Amniotic stem cell (primary cell): ENCODE measurements around the gene MAP4K2.

ENCODE experiments used
- DNase-seq: peaks from one replicate; lab custom pipeline; 2025; lab: John Stamatoyannopoulos, UW

Gene MAP4K2

DNA sequence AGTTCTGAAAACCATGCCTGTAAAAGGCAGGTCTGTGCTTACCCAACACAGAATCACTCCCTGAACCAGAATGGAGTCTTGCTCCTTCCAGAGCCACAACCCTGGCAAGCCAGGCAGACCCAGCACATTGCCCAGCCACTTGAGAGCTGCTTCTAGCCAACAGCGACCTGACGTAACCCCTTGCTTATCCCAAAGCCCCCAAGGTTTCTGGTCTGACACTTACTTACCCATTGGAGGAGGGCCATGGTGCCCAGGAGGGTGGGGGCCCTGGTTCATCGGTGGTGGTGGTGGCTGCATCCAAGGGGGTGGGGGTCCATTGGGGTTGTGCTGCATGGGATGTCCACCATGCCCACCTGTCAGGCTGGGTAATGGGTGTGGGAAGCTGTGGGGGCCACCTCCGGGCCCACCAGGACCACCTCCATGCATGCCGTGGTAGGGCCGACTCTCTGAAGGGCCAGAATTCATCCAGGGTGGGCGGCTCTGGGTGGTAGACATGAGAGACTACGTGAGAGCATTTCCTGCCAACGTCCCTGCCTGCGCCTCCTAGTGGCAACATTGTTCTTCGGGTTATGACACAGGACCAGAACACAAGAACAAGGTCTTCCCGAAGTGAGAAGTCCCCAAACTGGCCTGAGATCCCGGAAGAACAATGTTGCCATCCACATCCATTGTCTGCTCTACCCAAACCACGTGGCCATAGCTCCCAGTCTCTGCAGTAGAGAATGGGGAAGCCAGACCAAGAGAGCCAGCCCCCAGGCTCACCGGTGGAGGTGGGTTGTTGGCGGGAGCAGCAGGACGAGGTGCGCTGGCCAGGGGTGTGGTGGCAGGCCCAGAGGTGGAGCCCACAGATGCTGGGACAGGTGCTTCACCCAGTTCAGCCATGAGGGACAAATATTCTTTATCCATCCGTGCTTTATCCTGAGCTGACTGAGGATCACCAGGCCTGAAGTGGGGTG, 35.4 kb downstream of the MAP4K2 start:
- DNase-seq = no peak

DNA sequence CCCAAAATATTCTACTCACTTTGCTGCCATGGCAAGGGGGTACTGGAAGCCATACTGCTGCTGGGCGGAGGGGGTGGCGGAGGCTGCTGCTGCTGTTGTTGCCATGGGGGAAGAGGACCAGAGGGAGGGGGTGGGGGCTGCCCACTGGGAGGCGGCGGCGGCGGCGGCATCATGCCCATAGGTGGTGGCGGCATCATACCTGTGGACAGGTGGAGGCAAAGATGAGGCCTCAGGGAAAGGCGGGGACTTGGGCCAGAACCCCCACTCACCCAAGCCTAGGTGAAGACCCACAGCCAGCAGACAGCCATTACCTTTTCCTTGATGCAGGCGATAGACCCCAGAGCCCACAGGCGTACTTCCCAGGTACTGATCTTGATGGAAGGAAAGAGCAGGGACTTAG, 36.1 kb downstream of the MAP4K2 start:
- DNase-seq = no peak

DNA sequence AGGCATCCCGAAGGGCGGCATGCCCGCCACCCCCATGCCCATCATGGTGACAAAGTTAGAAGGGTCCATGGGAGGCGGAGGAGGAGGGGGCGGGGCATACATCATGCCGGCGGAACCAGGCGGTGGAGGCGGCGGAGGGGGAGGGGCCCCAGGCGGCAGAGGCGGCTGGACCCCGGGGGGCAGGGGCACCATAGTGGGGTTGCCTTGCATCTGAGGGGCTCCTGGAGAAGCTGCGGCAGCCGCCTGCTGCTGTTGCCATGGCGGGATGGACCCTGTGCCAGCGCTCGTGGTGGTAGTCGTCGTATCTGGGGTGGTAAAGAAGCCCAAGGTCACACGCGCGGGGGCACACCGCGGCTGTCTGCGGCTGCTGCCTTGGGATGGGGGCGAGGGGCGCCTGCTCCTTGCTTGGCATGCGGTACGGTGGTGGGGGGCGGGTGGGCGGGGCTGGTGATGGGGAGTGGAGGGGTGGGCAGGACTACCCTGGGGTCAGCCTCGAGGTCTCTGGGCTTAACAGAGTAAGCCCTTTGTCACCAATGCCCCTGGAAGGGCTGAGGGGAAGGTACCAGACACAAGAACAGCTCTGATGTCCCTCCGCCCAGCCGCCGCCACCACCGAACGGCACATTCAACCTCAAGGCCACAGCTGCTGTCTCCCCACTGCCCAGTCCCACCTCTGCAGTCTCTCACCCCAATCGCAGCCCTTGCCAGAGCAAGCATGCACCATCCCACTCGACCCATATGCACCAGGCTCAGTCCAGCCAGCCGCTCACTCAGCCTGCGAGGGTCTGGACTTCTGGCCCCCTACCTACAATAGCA, 37.0 kb downstream of the MAP4K2 start:
- no peak for DNase-seq

DNA sequence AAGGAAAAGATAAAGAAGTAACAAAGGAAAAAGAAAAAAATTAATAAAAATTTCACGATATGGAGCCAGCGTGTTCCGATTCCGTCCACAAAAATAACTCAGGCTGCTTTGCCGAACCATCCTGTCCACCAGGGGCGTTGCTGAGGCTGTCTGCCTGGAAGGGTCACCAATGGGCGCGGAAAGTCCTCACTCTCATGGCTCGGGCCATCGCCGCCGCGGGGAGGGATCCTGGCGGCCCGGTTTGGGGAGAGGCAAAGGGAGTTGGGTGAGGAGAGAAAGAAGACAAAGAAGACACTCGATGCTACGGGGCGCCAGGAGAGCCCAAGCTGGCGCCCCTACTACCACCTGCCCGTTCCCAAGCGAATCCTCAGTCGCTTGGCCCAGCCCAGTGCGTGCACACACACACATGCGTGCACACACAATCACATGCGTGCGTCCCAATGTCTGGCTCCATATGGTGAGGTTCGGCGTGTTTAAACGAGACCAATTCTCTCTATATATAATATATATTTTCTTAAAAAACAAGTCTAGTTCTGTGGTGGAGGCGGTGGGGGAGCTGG, 37.6 kb downstream of the MAP4K2 start:
- DNase-seq = no peak

DNA sequence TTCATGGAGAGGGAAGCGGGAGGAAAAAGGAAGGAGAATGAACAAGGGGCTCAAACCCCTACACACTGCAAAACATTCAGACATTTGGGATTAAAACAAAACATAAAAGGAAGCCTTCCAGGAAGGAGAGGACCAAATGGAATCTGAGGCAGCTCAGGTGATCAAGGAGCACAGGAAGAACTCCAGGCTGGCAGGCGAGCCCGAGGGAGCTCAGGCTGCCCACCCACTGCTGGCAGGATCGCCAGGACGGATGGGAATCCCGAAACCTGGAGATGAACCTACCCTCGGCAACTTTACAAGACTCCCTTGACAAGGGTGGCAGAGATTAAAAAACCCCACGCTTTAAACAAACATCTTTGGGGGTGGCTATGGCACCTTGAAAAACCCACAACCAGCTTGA, 38.3 kb downstream of the MAP4K2 start:
- DNase-seq = no peak

DNA sequence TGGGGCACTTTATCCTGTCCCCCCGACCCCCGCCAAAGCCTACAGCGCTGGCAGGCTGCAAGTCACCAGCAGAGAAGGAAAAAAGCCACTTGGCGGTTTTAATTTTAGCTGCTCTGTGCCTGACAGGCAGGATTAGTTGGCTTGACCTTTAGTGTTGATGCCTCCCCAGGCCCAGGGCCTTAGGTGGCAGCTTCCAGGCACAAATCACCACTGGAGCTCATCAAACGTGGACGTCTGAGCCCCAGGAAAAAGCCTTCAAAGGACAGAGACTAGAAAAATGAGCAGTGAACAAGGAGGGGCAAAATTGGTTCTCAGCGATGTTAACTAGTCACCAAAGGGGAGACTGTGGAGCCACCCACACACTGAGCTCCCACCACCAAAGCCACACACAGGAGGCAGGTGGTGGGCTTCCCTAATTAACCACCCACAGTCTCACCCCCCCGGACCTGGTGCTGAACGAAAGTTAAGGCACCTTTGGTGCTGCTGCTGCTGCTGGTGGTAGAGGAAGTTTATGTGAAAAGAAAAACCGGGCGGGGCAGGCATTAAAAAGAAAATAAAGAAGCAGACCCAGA, 38.9 kb downstream of the MAP4K2 start:
- no peak for DNase-seq

DNA sequence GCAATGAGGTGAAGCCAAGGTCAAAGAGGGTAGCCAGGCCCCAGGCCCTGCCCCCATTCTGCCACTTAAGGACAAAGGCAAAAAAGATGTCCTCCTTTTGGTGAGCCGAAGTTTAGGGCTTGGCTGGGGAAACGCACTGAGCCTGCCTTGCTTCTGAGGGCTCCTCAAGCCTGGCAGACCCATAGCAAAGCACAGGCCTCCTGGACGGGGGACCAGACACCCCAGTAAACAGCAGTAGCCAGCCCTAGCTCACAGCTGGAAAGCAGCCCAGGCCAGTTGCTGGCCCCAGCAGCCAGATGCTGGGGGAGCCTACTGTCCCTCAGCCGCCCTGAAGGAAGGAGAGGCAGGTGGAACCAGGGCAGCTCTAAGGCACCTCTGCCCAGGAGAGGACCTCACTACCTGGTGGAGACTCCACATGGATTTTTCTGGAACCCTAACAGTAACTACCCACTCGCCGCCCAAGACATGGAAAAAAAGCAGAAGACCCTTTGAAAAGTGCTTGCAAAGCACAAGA, 39.4 kb downstream of the MAP4K2 start:
- no peak for DNase-seq

DNA sequence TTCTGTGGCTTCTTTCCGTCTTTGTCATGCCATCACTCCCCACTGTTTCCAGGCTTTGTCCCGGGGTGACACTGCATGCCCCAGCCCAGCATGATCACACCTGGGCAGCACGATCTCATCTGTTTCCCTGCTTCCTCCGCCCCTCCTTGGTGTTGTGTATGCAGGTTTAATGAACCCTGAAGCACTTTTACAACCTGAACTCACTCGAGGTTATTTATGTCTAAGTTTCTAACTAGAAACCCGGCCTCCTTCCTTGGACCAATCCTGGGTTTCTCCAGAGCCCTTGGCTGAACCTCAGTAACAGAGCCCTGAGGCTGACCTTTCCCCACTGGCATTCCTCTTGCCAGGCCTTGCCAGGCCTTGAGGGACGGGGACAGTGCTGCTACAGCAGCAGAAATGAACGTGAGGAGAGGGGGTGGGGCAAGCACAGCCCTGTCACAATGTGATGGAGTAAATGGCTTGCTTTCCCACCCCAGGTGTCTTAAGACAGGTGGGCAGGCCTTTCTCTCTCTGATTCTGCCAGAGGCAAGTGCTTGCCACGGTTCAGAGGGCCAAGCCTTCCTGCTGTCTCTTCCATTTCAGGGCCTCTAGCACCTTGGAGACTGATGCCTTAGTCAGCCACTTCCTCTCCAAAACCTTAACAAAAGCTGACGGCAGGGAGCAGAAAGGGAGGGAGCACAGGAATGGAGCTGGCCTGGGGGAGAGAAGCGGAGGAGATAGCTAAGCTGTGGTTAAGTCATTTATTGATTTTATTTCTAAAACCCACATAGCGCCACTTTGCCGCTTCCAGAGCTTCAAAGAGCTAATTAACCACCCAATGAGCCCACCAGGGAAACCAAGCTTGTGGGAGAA, 40.1 kb downstream of the MAP4K2 start:
- DNase-seq = no peak

DNA sequence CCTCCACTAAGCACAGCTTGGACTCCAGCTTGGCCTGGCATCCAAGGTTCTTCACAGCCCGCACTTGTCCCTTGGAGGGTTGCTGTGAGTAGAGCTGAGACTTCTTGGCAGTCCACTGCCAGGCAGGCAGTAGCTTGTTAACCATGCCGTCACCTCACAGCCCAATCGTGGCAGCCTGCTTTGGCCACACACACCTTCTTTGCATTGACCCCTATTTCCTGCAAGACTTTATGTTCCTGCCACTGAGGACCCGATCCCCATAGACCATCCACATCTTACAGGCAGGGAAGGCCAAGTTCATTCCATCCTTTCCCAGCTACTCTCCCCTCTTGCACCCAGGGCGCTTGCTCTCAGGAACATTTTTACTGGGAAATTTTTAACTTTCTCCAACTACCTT, 40.7 kb downstream of the MAP4K2 start:
- DNase-seq = no peak

DNA sequence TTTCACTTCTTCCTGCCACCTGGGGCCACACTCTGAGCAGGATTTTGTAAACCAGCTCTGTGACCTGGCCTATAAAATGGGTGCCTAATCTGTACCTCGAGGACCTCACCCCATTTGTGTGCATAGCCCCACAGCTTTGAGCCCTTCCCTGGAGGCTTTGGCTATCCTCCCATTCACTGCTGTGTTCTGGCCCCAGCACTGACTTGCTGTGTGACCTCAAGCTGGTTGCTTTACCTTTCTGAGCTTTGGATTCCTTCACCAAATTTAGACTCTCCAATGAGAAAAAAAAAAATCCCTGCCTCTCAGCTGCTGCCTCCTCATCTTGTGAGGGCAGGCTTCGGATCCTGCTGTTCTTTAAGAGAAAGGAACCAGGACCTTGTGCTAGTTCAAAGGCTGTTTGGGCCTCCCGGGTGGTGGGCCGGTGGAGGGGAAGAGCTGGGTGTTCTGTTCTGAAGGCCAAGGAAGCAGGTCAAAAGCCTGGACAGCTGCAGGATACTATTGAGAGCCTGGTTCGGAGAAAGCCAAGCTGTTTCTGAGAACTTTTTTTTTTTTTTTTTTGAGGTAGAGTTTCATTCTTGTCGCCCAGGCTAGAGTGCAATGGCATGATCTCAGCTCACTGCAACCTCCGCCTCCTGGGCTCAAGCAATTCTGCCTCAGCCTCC, 42.1 kb downstream of the MAP4K2 start:
- no peak for DNase-seq

DNA sequence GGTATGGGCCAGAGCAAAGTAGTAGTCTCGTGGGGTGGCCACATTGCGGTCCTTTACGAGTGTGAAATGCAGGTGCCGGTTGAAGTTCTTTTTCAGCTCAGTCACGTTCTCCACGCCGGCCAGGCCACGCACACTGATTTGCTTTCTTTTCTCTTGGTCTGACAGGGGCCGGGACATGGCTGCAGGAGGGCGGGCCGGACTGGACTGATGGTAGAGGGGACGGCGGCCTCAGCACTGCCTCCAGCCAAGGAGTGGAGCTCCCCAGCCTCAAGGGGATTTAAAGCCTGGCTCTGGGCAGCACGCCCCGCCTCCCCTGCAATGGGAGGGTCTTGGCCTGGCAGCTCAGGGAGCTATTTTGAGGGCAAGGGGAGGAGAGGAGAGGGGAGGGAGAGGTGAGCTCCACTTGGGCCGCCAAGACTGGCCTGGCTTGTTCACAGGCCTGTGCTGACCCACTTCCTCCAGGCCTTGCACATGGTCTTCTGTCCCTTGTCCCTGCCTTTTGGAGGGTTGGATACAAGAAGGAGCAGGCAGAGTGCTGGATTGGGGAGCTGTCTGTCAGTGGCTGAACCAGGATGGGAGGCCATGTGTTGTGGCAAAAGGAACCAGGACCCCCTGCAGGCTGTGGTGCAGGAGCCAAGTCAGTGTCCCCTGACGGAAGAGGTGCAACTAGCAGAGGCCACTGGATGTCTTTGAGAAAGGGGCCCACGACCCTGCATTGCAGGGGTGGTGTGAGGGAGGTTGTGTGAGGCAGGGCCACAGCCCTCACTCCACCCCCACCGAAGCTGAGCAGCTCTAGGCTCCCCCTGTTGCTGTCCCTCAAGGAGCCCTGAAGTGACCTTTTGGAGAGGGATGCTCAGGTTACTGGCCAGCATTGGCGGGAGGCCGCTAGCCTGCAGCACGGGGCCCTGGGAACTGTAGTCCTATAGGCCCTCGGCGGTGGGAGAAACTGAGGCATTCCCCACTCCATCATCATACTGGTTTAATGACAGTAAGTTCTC, 43.0 kb downstream of the MAP4K2 start, which contains the start of gene PYGM:
Gene PYGM (minus strand): TSS at position 253 of the 998 bp plus-strand sequence. CDS start 76 bp downstream, at position 177.
- no peak for DNase-seq

DNA sequence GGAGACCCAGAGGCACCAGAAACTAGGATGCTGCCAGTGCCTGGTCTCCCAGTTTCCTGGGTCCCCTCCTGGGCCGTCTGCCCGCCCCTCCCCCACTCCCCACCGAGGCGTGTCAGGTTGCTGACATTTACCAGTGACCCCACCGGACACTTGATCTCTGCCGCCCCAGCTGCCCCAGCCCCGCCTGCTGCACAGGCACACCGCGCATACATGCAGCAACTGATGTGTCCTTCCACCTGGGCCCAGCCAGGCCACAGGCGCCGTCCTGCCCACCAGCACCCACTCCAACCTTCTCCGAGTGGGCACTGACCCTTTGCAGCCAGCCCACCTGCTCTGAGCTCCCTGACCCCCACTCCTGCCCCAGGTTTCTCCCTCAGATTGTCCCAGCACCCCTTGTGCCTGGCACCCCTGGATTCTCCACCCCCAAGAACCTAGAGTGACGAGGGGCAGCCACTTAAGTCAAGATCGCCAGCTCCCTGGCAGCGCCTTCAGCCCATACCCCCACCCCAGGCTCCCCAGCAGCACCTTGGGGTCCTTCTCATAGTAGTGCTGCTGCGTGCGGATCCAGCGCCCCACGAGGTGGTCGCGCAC, 43.8 kb downstream of the MAP4K2 start:
- no peak for DNase-seq

DNA sequence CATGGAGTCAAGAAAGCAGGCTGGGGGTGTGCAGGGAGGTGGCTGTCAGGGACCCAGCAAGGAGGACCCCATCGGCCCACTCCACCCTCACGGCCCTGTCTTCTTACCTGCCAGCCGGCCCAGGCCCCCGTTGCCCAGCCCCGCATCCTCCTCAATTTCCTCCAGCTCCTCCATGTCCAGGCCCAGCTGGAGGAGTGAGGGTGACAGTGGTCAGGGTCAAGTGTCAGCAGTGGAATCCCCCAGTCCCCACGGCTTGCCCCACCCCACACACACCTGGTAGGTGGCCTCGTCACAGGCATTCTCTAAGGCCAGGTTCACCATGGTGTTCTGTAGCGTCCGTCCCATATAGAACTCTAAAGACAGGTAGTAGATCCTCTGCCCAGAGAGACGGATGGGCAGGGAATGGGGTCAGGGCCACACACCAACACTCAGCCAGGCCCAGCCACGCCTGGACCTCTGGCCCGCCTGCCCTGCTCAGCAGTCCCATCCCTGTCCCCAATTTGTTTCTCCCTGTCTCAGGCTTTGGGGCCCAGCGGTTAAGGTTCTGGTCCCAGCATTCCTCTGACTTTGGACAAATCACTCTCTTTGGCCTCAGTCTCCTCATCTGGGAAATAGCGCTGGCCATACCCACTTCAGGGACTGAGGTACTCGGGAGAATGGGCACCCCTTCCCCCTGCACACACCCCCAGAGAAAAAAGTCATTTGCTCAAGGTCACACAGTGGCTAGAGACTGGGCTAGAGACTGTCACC, 44.5 kb downstream of the MAP4K2 start:
- DNase-seq = no peak

DNA sequence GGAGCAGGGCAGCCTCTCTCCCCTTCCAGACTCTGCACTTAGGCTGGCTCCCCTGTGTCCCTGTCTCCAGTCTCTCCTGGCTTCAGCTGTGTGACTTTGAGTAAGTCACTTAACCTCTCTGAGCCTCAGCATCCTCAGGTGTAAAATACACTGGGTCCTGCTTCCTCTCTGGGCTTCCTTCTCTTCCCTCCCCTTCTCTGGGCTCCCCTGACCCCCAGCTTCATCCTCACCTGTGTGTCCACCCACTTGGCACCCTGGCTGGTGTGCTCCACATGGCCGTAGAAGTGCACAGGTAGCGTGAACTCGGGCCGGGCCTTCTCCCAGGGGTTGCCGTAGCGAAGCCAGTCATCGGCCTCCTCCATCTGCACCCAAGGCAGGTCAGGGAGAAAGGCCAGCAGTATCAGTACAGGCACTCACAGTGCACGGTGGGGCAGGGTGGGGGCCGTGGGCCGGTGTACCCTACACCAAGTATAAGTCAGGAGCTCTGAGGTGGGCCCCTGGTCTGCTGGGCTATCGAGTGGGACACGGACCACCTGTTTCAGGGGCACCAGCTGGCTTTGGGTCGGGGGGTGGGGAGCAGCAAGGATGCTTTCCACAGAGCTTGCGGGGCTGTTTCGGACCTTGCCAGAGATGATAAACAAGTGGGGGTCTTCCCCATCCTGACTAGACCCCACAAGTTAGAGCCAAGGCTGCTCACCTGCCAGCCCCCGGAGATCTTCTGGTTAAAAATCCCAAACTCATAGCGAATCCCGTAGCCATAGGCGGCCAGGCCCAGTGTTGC, 45.3 kb downstream of the MAP4K2 start:
- no peak for DNase-seq

DNA sequence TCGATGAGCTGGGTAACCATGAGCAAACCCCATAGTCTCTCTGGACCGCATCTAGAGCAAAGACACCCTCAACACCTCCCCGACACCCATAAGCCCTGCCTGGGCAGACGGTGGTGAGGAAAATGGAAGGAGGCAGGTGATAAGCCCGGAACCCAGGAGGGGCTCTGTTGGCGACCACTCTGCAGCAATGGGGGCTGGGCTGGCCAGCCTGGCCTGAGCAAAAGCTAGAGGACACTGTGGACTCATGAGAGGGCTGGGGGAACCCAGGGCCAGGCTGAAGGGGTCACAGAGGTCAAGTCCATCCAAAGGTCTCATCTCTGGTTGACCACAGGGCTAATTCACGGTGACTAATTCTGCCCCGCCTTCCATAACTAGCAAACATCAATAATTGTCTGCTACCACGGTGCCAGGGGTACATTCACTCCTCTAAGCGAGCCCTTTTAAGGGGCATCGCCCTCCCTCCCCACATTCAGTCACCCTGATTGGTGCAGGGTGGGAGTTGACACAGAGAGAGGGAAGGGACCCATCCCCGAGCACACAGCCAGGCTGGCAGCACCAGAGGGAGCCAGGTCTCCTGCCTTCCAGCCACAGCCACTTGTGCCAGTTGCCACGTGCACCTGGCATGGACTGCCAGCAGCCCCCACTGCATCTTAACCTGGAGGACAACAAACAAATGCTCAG, 47.2 kb downstream of the MAP4K2 start:
- DNase-seq = no peak

DNA sequence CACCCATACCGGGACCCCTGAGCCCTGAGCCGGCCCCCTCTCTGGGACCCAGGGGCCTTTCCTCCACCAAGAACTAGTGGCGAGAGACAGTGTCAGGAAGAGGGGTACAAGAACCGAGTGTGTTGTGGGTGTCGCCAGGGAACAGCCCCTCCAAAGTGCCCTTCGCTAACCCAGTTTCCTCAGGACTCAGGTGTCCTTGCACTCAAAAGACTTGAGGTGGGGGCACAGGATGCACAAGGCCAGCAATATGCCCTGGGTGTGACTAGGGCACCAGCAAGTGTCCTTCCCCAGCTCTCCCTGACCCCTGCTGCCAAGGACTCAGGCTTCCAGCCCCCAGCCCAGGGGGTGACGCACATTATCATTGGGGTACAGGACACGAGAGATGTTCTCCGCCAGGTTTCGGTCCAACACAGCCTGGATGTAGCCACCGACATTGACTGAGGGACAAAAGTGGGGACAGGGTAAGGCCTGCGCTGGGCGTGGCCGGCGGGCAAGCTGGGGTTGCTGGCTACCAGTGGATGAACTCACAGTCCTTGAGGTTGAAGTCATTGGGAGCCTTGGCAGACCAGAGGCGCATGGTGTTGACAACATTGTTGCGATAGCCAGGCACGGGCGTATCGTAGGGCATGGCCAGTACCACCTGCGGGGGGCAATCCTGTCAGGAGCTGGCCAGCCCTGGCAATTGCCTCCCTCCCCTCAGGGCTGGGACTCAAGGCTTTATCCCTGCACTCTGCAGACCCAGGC, 47.9 kb downstream of the MAP4K2 start:
- no peak for DNase-seq
